Astrocyte (in vitro differentiated cells and primary cell): ENCODE data around the gene LARGE1.

ENCODE experiments used
- EZH2 ChIP-seq: IDR thresholded peaks from 2 replicates; pipeline ENCODE4 v1.6.1; 2012; ENCODE audit warnings: mild to moderate bottlenecking, low read length, inconsistent platforms; ENCODE audit not compliant: insufficient read depth
- TF ChIP-seq, protein P1 (sequence below): IDR thresholded peaks from 2 replicates; pipeline ENCODE4 v1.5.1; 2011; ENCODE audit warnings: low read depth, mild to moderate bottlenecking, inconsistent platforms, low read length, moderate library complexity; ENCODE audit not compliant: insufficient read depth

DNA sequence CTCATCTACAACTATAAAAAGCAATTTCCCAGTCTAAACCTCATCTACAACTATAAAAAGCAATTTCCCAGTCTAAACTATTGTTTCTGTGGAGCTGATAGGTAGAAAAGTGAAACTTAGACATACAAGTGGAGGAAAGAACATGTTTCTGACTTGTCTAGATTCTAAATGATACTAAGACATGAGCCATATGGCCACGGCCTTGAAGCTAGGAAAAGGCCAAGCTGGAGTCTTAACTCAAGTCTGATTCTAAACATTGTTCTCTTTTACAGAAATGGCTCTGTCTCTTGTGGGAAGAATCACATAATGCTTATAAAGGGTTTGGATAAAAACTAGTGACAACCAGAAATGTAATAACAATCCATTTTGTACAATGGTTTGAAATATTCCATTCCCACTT, 43.8 kb upstream of the LARGE1 start:
- TF ChIP-seq, protein P1, sequence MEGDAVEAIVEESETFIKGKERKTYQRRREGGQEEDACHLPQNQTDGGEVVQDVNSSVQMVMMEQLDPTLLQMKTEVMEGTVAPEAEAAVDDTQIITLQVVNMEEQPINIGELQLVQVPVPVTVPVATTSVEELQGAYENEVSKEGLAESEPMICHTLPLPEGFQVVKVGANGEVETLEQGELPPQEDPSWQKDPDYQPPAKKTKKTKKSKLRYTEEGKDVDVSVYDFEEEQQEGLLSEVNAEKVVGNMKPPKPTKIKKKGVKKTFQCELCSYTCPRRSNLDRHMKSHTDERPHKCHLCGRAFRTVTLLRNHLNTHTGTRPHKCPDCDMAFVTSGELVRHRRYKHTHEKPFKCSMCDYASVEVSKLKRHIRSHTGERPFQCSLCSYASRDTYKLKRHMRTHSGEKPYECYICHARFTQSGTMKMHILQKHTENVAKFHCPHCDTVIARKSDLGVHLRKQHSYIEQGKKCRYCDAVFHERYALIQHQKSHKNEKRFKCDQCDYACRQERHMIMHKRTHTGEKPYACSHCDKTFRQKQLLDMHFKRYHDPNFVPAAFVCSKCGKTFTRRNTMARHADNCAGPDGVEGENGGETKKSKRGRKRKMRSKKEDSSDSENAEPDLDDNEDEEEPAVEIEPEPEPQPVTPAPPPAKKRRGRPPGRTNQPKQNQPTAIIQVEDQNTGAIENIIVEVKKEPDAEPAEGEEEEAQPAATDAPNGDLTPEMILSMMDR = no peak
- no peak for TF ChIP-seq EZH2
